Measurements from ENCODE around the gene CPNE2.
"Not testable (repeated sequence)": the region's sequence is repeated elsewhere in the genome, so short reads cannot be mapped to it uniquely, and the experiment has no call there.

CPNE2 gene

GRCh38 chr16:57100445-57100844 is 8.1 kb downstream of the CPNE2 start:
- DNase-seq: no peak

- DNase-seq: no peak
Measured at GRCh38 chr16:57102888-57103851, 10.8 kb downstream of the CPNE2 start.

GRCh38 chr16:57104706-57105105 is 12.3 kb downstream of the CPNE2 start:
- no peak for DNase-seq

- DNase-seq: no peak
Measured at GRCh38 chr16:57105184-57105583, 12.8 kb downstream of the CPNE2 start.

- DNase-seq: no peak
Measured at GRCh38 chr16:57106767-57107166, 14.4 kb downstream of the CPNE2 start.

- no peak for DNase-seq
Measured at GRCh38 chr16:57107321-57107922, 15.0 kb downstream of the CPNE2 start.

GRCh38 chr16:57108432-57108831 is 16.0 kb downstream of the CPNE2 start:
- DNase-seq: no peak

GRCh38 chr16:57109259-57110105 is 17.1 kb downstream of the CPNE2 start:
- not testable (repeated sequence) for DNase-seq

GRCh38 chr16:57110937-57111336 is 18.6 kb downstream of the CPNE2 start:
- no peak for DNase-seq

GRCh38 chr16:57111420-57111819 is 19.0 kb downstream of the CPNE2 start:
- no peak for DNase-seq

GRCh38 chr16:57112403-57113041 is 20.1 kb downstream of the CPNE2 start:
- DNase-seq: no peak

GRCh38 chr16:57113042-57113453 is 20.7 kb downstream of the CPNE2 start:
- DNase-seq: no peak

GRCh38 chr16:57113664-57114063 is 21.3 kb downstream of the CPNE2 start:
- DNase-seq: no peak

- DNase-seq: no peak
Measured at GRCh38 chr16:57115168-57115513, 22.8 kb downstream of the CPNE2 start.

- DNase-seq: no peak
Measured at GRCh38 chr16:57115514-57116182, 23.3 kb downstream of the CPNE2 start.

GRCh38 chr16:57118461-57119084 is 26.2 kb downstream of the CPNE2 start:
- DNase-seq: no peak

GRCh38 chr16:57123216-57123973 is 31.0 kb downstream of the CPNE2 start:
- no peak for DNase-seq

GRCh38 chr16:57123974-57124674 is 31.7 kb downstream of the CPNE2 start:
- DNase-seq: no peak

GRCh38 chr16:57125376-57125775 is 33.0 kb downstream of the CPNE2 start:
- DNase-seq: no peak

GRCh38 chr16:57125969-57126368 is 33.6 kb downstream of the CPNE2 start:
- DNase-seq: no peak

Data from activated naive CD4-positive, alpha-beta T cell treated with anti-CD3 and anti-CD28 coated beads, Interleukin-2, amount 50 U/mL, for 16 hours (primary cell).